HCT116 (cell line): ENCODE data around the gene HMGB4. TPM values are rescaled to one million over a fixed set of nuclear protein-coding genes. Genes with fewer than 3 reads are reported as not detected.

ENCODE experiments used
- ATAC-seq: fragments of 200-7000 bp; cut with Tn5 transposase; 2 replicates; pipeline ENCODE4 v1.9.1; 2020; ENCODE audit warnings: mild to moderate bottlenecking, moderate library complexity
- BruUV-seq: library from RNA; stranded (reverse); fragments of 400-500 nt; replicated peaks from 2 replicates; lab custom pipeline; 2021; lab: Mats Ljungman, UMichigan
- CTCF ChIA-PET: fragments of 300-600 bp; sonication (Branson Sonifier 250); formaldehyde crosslinking; loops from one replicate; lab custom pipeline; 2021; ENCODE audit warnings: antibody characterized with exemption; lab: Charles Lee
- POLR2A ChIA-PET: fragments of 300-600, 350-600 bp; sonication (Branson Sonifier 250); formaldehyde crosslinking; loops from one replicate; lab custom pipeline; 2021; ENCODE audit warnings: antibody characterized with exemption; lab: Charles Lee
- RAD21 ChIA-PET, 2 experiments: fragments of 300-600 bp; sonication (Branson Sonifier 250); formaldehyde crosslinking; loops; one replicate each; lab custom pipeline; 2023; ENCODE audit warnings: low total read pairs in 2 of 2; ENCODE audit not compliant: uncharacterized antibody in 2 of 2, unreplicated experiment in 2 of 2, low non-redundant PET in 1 of 2; lab: Charles Lee
- DNase-seq: peaks from one replicate; pipeline ENCODE4 v3.0.0-alpha.2; 2010; ENCODE audit warnings: low read depth, low spot score
- H2AFZ ChIP-seq: fragments of 200-600 bp; shearing (Covaris generic), sonication (generic); 2 replicates; pipeline ENCODE4 v1.6.1; 2017; ENCODE audit warnings: low read depth, mixed run types, mixed read lengths, antibody characterized with exemption, low read length; ENCODE audit not compliant: poor library complexity, severe bottlenecking
- H3K27ac ChIP-seq: 2 replicates; pipeline ENCODE4 v1.5.1; 2012; ENCODE audit warnings: low read depth, low read length
- H3K27me3 ChIP-seq: fragments of 200-600 bp; sonication (generic); 2 replicates; pipeline ENCODE4 v1.6.1; 2016; ENCODE audit warnings: mixed run types, low read length, mixed read lengths; ENCODE audit not compliant: insufficient read depth
- H3K36me3 ChIP-seq, 2 experiments: fragments of 200-500 bp in 1 of 2; fragments of 200-600 bp in 1 of 2; sonication (Bioruptor generic) in 1 of 2; sonication (generic) in 1 of 2; 2 replicates each; pipeline versions ENCODE4 v1.5.1 to v1.6.1; 2014 to 2016; ENCODE audit warnings: low read length in 2 of 2, inconsistent platforms in 1 of 2, mixed read lengths in 1 of 2, mixed run types in 1 of 2; ENCODE audit not compliant: insufficient read depth in 2 of 2, control insufficient read depth in 1 of 2
- H3K4me1 ChIP-seq, 2 experiments: fragments of 200-600 bp in 1 of 2; sonication (generic) in 1 of 2; 2 replicates each; pipeline versions ENCODE4 v1.5.1 to v1.6.1; 2012 to 2017; ENCODE audit warnings: low read length in 2 of 2, inconsistent platforms in 1 of 2, mild to moderate bottlenecking in 1 of 2, mixed read lengths in 1 of 2, mixed run types in 1 of 2, moderate library complexity in 1 of 2; ENCODE audit not compliant: insufficient read depth in 2 of 2, control insufficient read depth in 1 of 2
- H3K4me2 ChIP-seq: fragments of 200-600 bp; sonication (generic); 2 replicates; pipeline ENCODE4 v1.6.1; 2017; ENCODE audit warnings: mixed run types, low read length, mixed read lengths
- H3K4me3 ChIP-seq, 2 experiments: fragments of 200-600 bp in 1 of 2; sonication (generic) in 1 of 2; replicated peaks in 1 of 2; 2 replicates each; pipeline ENCODE4 v1.5.1; 2011 to 2016; ENCODE audit warnings: low read length in 2 of 2, control low read depth in 1 of 2, low read depth in 1 of 2, mild to moderate bottlenecking in 1 of 2, mixed read lengths in 1 of 2, mixed run types in 1 of 2
- H3K79me2 ChIP-seq: fragments of 200-600 bp; sonication (generic); 2 replicates; pipeline ENCODE4 v1.6.1; 2017; ENCODE audit warnings: mild to moderate bottlenecking, mixed run types, low read length, moderate library complexity, mixed read lengths; ENCODE audit not compliant: insufficient read depth
- H3K9ac ChIP-seq: fragments of 200-600 bp; sonication (generic); 2 replicates; pipeline ENCODE4 v1.6.1; 2016; ENCODE audit warnings: low read length, mixed read lengths
- H3K9me2 ChIP-seq: fragments of 200-600 bp; sonication (generic), shearing (Covaris generic); 2 replicates; pipeline ENCODE4 v1.6.1; 2017; ENCODE audit warnings: mixed run types, mild to moderate bottlenecking, moderate library complexity; ENCODE audit not compliant: insufficient read depth
- H3K9me3 ChIP-seq, 2 experiments: fragments of 200-500 bp in 1 of 2; fragments of 200-600 bp in 1 of 2; sonication (Bioruptor generic) in 1 of 2; sonication (generic) in 1 of 2; 2 replicates each; pipeline ENCODE4 v1.6.1; 2014 to 2017; ENCODE audit warnings: low read length in 2 of 2, mixed read lengths in 2 of 2, inconsistent platforms in 1 of 2, low read depth in 1 of 2, mild to moderate bottlenecking in 1 of 2, mixed run types in 1 of 2, moderate library complexity in 1 of 2; ENCODE audit not compliant: control insufficient read depth in 1 of 2, insufficient read depth in 1 of 2
- H4K20me1 ChIP-seq: fragments of 200-600 bp; sonication (generic), shearing (Covaris generic); 2 replicates; pipeline ENCODE4 v1.6.1; 2017; ENCODE audit warnings: mixed run types, mild to moderate bottlenecking, moderate library complexity; ENCODE audit not compliant: insufficient read depth
- ATF3 ChIP-seq: IDR thresholded peaks from 2 replicates; pipeline ENCODE4 v1.6.1; 2012
- CBX3 ChIP-seq: IDR thresholded peaks from 2 replicates; pipeline ENCODE4 v1.6.1; 2012; ENCODE audit warnings: low read depth
- CEBPB ChIP-seq: IDR thresholded peaks from 2 replicates; pipeline ENCODE4 v1.6.1; 2012; ENCODE audit warnings: low read depth
- ELF1 ChIP-seq: IDR thresholded peaks from 2 replicates; pipeline ENCODE4 v1.6.1; 2012; ENCODE audit warnings: low read depth, borderline replicate concordance
- EZH2phosphoT487 ChIP-seq: fragments of 200-600 bp; IDR thresholded peaks from 2 replicates; pipeline ENCODE4 v1.6.1; 2018; ENCODE audit warnings: antibody characterized with exemption, borderline replicate concordance
- FOSL1 ChIP-seq: IDR thresholded peaks from 2 replicates; pipeline ENCODE4 v1.6.1; 2012; ENCODE audit warnings: low read depth
- MAX ChIP-seq: IDR thresholded peaks from 2 replicates; pipeline ENCODE4 v1.6.1; 2012
- POLR2A ChIP-seq: IDR thresholded peaks from 2 replicates; pipeline ENCODE4 v1.7.0; 2011; ENCODE audit warnings: borderline replicate concordance; ENCODE audit not compliant: insufficient read depth, insufficient read length; ENCODE audit errors: extremely low read depth
- RAD21 ChIP-seq: IDR thresholded peaks from 2 replicates; pipeline ENCODE4 v1.6.1; 2012; ENCODE audit warnings: low read depth, mild to moderate bottlenecking
- REST ChIP-seq: IDR thresholded peaks from 2 replicates; pipeline ENCODE4 v1.6.1; 2012; ENCODE audit warnings: low read depth
- SIN3A ChIP-seq: IDR thresholded peaks from 2 replicates; pipeline ENCODE4 v1.6.1; 2012; ENCODE audit warnings: low read depth
- SP1 ChIP-seq: IDR thresholded peaks from 2 replicates; pipeline ENCODE4 v1.6.1; 2012; ENCODE audit warnings: low read depth
- SRF ChIP-seq: IDR thresholded peaks from 2 replicates; pipeline ENCODE4 v1.6.1; 2012; ENCODE audit warnings: low read depth
- ZBTB33 ChIP-seq: IDR thresholded peaks from 2 replicates; pipeline ENCODE4 v1.6.1; 2011; ENCODE audit warnings: mild to moderate bottlenecking, low read length, moderate library complexity; ENCODE audit not compliant: insufficient replicate concordance; ENCODE audit errors: extremely low read depth
- ZNF274 ChIP-seq: fragments of 200-500 bp; sonication (Bioruptor generic); IDR thresholded peaks from 2 replicates; pipeline ENCODE4 v1.6.1; 2014; ENCODE audit warnings: mild to moderate bottlenecking, low read depth, low read length, inconsistent platforms
- intact Hi-C: fragments of 100-400 bp; cut with micrococcal nuclease; formaldehyde crosslinking; loops from 2 replicates; pipeline ENCODE4 v1.10.0; 2022
- total RNA-seq: library from RNA; stranded (reverse); gene quantifications from one replicate; pipeline ENCODE4 v1.2.1, GENCODE V29; 2021; ENCODE audit not compliant: unreplicated experiment
- TF ChIP-seq, protein P1 (sequence below), 3 experiments: fragments of 200-600 bp in 1 of 3; sonication (generic) in 1 of 3; IDR thresholded peaks in 2 of 3; conservative IDR thresholded peaks in 1 of 3; 2 replicates each; pipeline ENCODE4 v1.5.1; 2012 to 2017; ENCODE audit warnings: low read depth in 2 of 3, low read length in 2 of 3, antibody characterized with exemption in 1 of 3, borderline replicate concordance in 1 of 3, control low read depth in 1 of 3, mild to moderate bottlenecking in 1 of 3, mixed read lengths in 1 of 3, mixed run types in 1 of 3, moderate library complexity in 1 of 3; ENCODE audit not compliant: insufficient read depth in 1 of 3

HMGB4 gene
- total RNA-seq, 1 experiment from 2014 or later = not detected

GRCh38 chr1:33821291-33821690, 42.6 kb upstream of the HMGB4 start:
- ChIA-PET CTCF (no interaction called here), RAD21 (no interaction called here)

More at GRCh38 chr1:33821291-33821690, 42.6 kb upstream of the HMGB4 start:
- POLR2A ChIA-PET = no interaction called here
- no peak overlapping the region for H3K27ac ChIP-seq
- no TSS peak for BruUV-seq
- no peak overlapping the region for H3K4me3 ChIP-seq
- H3K27me3 ChIP-seq = peaks cover 48% of the 10 kb centered on the region
- no peak overlapping the region for H2AFZ ChIP-seq
- TF ChIP-seq SRF (no peak), ZBTB33 (no peak), CEBPB (no peak), SIN3A (no peak), FOSL1 (no peak), POLR2A (no peak), RAD21 (no peak), SP1 (no peak), CBX3 (no peak), ATF3 (no peak), REST (no peak), EZH2phosphoT487 (no peak), MAX (no peak), ELF1 (no peak), ZNF274 (no peak)
- TF ChIP-seq, protein P1, sequence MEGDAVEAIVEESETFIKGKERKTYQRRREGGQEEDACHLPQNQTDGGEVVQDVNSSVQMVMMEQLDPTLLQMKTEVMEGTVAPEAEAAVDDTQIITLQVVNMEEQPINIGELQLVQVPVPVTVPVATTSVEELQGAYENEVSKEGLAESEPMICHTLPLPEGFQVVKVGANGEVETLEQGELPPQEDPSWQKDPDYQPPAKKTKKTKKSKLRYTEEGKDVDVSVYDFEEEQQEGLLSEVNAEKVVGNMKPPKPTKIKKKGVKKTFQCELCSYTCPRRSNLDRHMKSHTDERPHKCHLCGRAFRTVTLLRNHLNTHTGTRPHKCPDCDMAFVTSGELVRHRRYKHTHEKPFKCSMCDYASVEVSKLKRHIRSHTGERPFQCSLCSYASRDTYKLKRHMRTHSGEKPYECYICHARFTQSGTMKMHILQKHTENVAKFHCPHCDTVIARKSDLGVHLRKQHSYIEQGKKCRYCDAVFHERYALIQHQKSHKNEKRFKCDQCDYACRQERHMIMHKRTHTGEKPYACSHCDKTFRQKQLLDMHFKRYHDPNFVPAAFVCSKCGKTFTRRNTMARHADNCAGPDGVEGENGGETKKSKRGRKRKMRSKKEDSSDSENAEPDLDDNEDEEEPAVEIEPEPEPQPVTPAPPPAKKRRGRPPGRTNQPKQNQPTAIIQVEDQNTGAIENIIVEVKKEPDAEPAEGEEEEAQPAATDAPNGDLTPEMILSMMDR (IDR thresholded peaks at IDR 0.05 in 2 of 3, conservative IDR thresholded peaks at IDR 0.05 in 1 of 3; ENCODE audit: borderline replicate concordance in 1 of 3, insufficient read depth in 1 of 3, low read depth in 2 of 3, low read length in 2 of 3) = no peak
- no peaks in the 10 kb centered on the region for H4K20me1 ChIP-seq
- no peak for DNase-seq
- H3K4me1 ChIP-seq = no peaks in the 10 kb centered on the region
- no peaks in the 10 kb centered on the region for H3K36me3 ChIP-seq
- H3K4me2 ChIP-seq = no peak overlapping the region
- intact Hi-C loops = no loop called here
- no peak overlapping the region for H3K9ac ChIP-seq
- H3K79me2 ChIP-seq = no peaks in the 10 kb centered on the region
- no peaks in the 10 kb centered on the region for H3K9me2 ChIP-seq
- ATAC-seq = no peak
- H3K9me3 ChIP-seq = no peaks in the 10 kb centered on the region
